ENCODE measurements around the gene IGFBP3.
A peak's percentile ranks its signal among the peaks of the same experiment; 100 is the strongest.

The IGFBP3 gene

DNA sequence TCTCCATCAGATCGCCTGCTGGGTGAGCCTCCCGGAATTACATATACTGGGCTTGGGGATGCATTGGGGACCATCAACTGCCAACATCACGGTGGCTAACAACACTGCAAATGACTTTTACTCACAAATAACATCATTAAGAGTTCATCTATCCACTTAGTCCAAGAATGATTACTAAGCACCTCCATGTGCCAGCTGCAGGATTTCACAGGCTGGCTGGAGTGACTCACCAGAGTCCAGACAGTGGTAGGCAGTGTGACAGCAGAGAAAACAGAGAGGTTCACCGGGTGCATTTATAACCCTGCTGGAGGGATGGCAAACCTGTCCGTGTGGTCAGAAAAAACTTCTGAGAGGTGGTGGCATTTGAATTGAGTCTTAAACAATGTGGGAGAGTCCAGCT is 3.2 kb upstream of the IGFBP3 start:
- TF ChIP-seq, protein P1, sequence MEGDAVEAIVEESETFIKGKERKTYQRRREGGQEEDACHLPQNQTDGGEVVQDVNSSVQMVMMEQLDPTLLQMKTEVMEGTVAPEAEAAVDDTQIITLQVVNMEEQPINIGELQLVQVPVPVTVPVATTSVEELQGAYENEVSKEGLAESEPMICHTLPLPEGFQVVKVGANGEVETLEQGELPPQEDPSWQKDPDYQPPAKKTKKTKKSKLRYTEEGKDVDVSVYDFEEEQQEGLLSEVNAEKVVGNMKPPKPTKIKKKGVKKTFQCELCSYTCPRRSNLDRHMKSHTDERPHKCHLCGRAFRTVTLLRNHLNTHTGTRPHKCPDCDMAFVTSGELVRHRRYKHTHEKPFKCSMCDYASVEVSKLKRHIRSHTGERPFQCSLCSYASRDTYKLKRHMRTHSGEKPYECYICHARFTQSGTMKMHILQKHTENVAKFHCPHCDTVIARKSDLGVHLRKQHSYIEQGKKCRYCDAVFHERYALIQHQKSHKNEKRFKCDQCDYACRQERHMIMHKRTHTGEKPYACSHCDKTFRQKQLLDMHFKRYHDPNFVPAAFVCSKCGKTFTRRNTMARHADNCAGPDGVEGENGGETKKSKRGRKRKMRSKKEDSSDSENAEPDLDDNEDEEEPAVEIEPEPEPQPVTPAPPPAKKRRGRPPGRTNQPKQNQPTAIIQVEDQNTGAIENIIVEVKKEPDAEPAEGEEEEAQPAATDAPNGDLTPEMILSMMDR (IDR thresholded peaks at IDR 0.05; ENCODE audit: low read depth, low read length), result no peak
- no peaks in the 10 kb centered on the region for H3K4me1 ChIP-seq
- no peak overlapping the region for H3K4me3 ChIP-seq (ENCODE audit: low read depth, low read length)
- H3K27me3 ChIP-seq, result peaks cover 56% of the 10 kb centered on the region
- H3K9me3 ChIP-seq, result no peaks in the 10 kb centered on the region
- H3K36me3 ChIP-seq, result no peaks in the 10 kb centered on the region
- no peak for DNase-seq

DNA sequence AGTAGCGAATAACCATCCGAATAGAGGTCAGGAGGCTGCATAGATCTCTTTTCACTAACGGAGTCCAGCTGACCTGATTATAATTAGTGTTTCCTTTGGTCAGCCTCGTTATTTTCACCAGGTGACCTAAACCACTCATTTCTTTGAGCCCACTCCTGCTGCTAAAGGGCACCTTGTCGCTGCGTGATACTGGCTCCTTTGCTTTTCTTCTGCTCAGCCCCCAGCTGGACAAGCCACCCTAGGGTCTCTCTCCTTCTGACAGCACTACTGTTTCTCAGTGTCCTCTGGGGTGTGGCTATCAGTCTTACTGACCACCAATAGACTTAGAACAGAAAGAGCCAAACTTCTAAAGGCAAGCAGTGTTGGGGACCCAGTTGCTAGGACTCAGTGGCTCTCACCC is 2.7 kb upstream of the IGFBP3 start:
- no peaks in the 10 kb centered on the region for H3K9me3 ChIP-seq
- TF ChIP-seq, protein P1 (IDR thresholded peaks at IDR 0.05; ENCODE audit: low read depth, low read length), result no peak
- no peak overlapping the region for H3K4me3 ChIP-seq (ENCODE audit: low read depth, low read length)
- peaks cover 61% of the 10 kb centered on the region for H3K27me3 ChIP-seq
- no peaks in the 10 kb centered on the region for H3K4me1 ChIP-seq
- no peak for DNase-seq
- H3K36me3 ChIP-seq, result no peaks in the 10 kb centered on the region

DNA sequence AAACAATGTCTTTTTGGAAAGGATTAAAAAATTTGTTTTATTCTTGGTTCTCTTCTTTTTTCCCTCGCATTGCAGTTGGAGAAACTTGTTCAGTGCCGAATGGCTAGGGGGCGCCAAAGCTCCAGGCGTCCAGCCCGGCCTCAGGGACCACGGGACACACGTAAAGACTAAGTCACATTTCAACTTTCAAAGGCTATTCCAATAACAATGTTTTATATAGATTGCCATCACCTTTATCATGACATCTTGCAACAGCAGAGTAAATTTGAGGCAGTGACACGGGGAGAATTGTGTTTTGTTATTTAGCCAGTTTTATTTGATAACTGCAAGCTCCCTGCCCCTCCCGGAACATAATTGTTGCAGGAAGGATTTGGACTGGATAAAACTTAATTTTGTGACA is 2.2 kb upstream of the IGFBP3 start:
- H3K27me3 ChIP-seq, result peaks cover 62% of the 10 kb centered on the region
- TF ChIP-seq, protein P1 (IDR thresholded peaks at IDR 0.05; ENCODE audit: low read depth, low read length), result peak; percentile 98
- no peak overlapping the region; the same call in 1 of the 2 replicates for H3K4me3 ChIP-seq (ENCODE audit: low read depth, low read length)
- no peaks in the 10 kb centered on the region for H3K4me1 ChIP-seq
- DNase-seq, result peak; percentile 81
- H3K9me3 ChIP-seq, result no peaks in the 10 kb centered on the region
- H3K36me3 ChIP-seq, result no peaks in the 10 kb centered on the region

DNA sequence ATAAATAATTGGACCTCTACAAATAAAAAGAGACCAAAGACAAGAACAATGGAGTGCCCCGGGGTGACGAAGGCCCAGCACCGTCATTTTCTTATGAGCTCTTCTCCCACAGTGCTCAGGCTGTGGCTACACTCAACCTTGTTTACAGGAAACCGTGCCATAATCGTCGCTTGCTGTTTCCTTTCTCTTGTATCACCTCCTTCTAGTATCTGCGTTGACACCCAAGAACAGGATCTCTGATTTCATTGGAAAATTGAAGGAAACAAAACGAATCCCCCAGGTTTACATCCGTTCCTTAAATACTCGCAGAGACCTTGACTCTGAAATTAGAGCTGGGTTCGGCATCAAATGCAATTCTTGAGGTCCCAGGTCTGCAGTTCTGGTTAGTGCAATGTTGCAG is 1.7 kb upstream of the IGFBP3 start:
- Histone ChIP-seq H3K4me3 (ENCODE audit: low read depth, low read length) (peak overlapping the region; percentile 14), H3K27me3 (peaks cover 67% of the 10 kb centered on the region), H3K9me3 (no peaks in the 10 kb centered on the region), H3K36me3 (no peaks in the 10 kb centered on the region), H3K4me1 (no peaks in the 10 kb centered on the region)
- TF ChIP-seq, protein P1 (IDR thresholded peaks at IDR 0.05; ENCODE audit: low read depth, low read length), result no peak
- no peak for DNase-seq

DNA sequence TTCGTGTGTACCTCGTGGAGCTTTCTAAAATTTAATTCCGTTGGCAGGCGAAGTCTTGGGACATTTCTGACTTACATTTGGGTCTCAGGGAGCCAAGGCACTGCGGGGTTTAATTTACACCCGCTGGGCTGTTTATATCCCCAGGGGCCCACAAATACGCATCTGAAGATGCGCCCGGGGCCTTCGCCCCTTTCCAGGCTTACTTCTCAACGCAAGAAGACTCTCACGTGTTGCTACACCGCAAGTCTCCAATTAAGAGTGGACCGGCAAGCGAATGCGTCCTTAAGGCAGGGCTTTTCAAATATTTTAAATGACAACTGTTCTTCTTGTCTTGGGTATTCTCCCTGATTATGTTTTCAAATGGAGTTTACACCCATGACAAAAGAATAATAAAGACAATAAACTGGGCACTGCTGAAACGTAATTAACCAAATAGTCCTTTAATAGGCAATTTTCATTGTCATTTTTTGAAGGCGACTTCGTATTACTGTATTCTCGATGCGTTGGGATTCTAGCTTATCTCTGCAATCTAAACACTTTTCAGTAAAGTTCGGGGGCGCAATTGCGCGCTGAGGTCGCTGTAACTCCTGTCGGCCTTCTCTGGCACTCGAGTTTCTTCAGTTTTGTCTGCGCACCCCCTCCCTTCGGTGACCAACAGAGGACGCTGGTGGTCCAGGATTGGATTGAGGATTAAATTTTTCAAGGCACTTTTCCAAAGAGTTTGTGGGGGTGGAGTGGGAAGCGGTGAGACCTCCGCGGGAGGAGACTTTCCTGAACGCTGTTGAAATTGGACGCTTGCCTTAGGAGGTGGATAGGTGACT is 837 bp upstream of the IGFBP3 start:
- no peaks in the 10 kb centered on the region for H3K4me1 ChIP-seq
- H3K36me3 ChIP-seq, result no peaks in the 10 kb centered on the region
- no peaks in the 10 kb centered on the region for H3K9me3 ChIP-seq
- TF ChIP-seq, protein P1 (IDR thresholded peaks at IDR 0.05; ENCODE audit: low read depth, low read length), result peak; percentile 90
- peak; percentile 63 for DNase-seq
- H3K4me3 ChIP-seq (ENCODE audit: low read depth, low read length), result peak overlapping the region; percentile 14
- peaks cover 70% of the 10 kb centered on the region for H3K27me3 ChIP-seq

DNA sequence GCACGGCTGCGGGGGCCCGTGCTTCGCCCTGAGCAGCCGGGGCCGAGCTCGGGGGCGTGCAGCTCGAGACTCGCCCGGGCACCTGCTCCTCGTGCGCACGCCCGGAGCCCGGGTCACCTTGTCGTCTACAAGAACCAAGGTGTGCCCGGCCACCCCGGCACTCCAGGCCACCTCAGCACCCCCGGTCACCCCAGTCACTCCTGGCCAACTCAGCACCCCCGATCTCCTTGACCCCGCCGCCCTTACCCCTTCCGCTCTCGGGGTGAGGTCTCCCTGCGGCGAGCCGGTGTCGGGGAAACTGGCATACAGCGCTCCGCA is 268 bp upstream of the IGFBP3 start:
- TF ChIP-seq, protein P1 (IDR thresholded peaks at IDR 0.05; ENCODE audit: low read depth, low read length), result no peak
- Histone ChIP-seq H3K9me3 (no peaks in the 10 kb centered on the region), H3K4me1 (no peaks in the 10 kb centered on the region), H3K4me3 (ENCODE audit: low read depth, low read length) (no peak overlapping the region), H3K27me3 (peaks cover 70% of the 10 kb centered on the region), H3K36me3 (no peaks in the 10 kb centered on the region)
- no peak for DNase-seq

Data from BE2C (cell line).